HG03045 (cell line): ENCODE measurements around the gene TRIM62.
"Not testable (repeated sequence)": the region's sequence is repeated elsewhere in the genome, so short reads cannot be mapped to it uniquely, and the experiment has no call there.

Source experiments
- ATAC-seq: cut with Tn5 transposase; IDR thresholded peaks from one replicate; pipeline ENCODE4 v1.9.1; 2021; ENCODE audit warnings: mild to moderate bottlenecking, moderate library complexity; ENCODE audit not compliant: unreplicated experiment

Gene TRIM62

GRCh38 chr1:33117440-33118085, 64.3 kb downstream of the TRIM62 start:
- ATAC-seq = no peak

- ATAC-seq = no peak
Measured at GRCh38 chr1:33111965-33112364, 69.9 kb downstream of the TRIM62 start.

GRCh38 chr1:33110477-33110876, 71.4 kb downstream of the TRIM62 start:
- ATAC-seq = no peak

GRCh38 chr1:33100119-33100415, 81.8 kb downstream of the TRIM62 start:
- not testable (repeated sequence) for ATAC-seq

GRCh38 chr1:33099290-33100118, 82.3 kb downstream of the TRIM62 start:
- ATAC-seq = no peak

GRCh38 chr1:33098371-33098770, 83.5 kb downstream of the TRIM62 start:
- ATAC-seq = no peak

GRCh38 chr1:33097762-33098161, 84.1 kb downstream of the TRIM62 start:
- ATAC-seq = no peak

- no peak for ATAC-seq
Measured at GRCh38 chr1:33097137-33097611, 84.7 kb downstream of the TRIM62 start.

GRCh38 chr1:33096363-33097005, 85.4 kb downstream of the TRIM62 start:
- ATAC-seq = no peak
